GM12878 (cell line): Measurements from ENCODE around the gene PTPRN2. TPM values are rescaled to one million over a fixed set of nuclear protein-coding genes. Genes with fewer than 3 reads are reported as not detected.

Source experiments
- IRF5 ChIP-seq: fragments of 450-650 bp; IDR thresholded peaks from 2 replicates; pipeline ENCODE4 v1.6.1; 2017; ENCODE audit warnings: borderline replicate concordance
- MEF2A ChIP-seq: IDR thresholded peaks from 2 replicates; pipeline ENCODE4 v1.6.1; 2011; ENCODE audit warnings: low read depth, mild to moderate bottlenecking, low read length, moderate library complexity; ENCODE audit not compliant: insufficient read depth
- MLLT1 ChIP-seq: fragments of 450-650 bp; IDR thresholded peaks from 2 replicates; pipeline ENCODE4 v1.6.1; 2016; ENCODE audit warnings: mild to moderate bottlenecking
- MTA3 ChIP-seq: IDR thresholded peaks from 2 replicates; pipeline ENCODE4 v1.6.1; 2012; ENCODE audit warnings: low read length, inconsistent platforms, borderline replicate concordance
- RBBP5 ChIP-seq: fragments of 200-600 bp; sonication (generic); conservative IDR thresholded peaks from 2 replicates; pipeline ENCODE4 v1.6.1; 2016
- REST ChIP-seq: IDR thresholded peaks from 2 replicates; pipeline ENCODE4 v1.6.1; 2012; ENCODE audit warnings: mild to moderate bottlenecking, low read depth, low read length
- RUNX3 ChIP-seq: IDR thresholded peaks from 2 replicates; pipeline ENCODE4 v1.6.1; 2012; ENCODE audit warnings: low read length, inconsistent platforms
- SMARCA5 ChIP-seq: fragments of 450-650 bp; IDR thresholded peaks from 2 replicates; pipeline ENCODE4 v1.6.1; 2017; ENCODE audit warnings: mild to moderate bottlenecking
- polyA plus RNA-seq, 11 experiments: library from polyadenylated mRNA; depleted of rRNA in 4 of 11; unstranded in 6 of 11; stranded (reverse) in 5 of 11; fragments of >200 nt; fragmentation: Nextera tagmentation in 4 of 11; fragmentation: Illumina TruSeq in 1 of 11; extraction: Ambion mirVana in 4 of 11; extraction: Trizol in 1 of 11; gene quantifications; 1 replicate in 1 of 11; 2 replicates in 10 of 11; pipeline versions ENCODE4 v1.2.1 to v1.2.3, GENCODE V29; 2011 to 2016; ENCODE audit warnings: inconsistent platforms in 2 of 11, missing spikeins in 2 of 11, low read depth in 1 of 11
- total RNA-seq, 4 experiments: library from RNA; depleted of rRNA in 3 of 4; stranded (reverse); fragments of >200 nt in 3 of 4; fragmentation: Illumina TruSeq in 1 of 4; extraction: Trizol in 1 of 4; gene quantifications; 2 replicates each; pipeline versions ENCODE4 v1.2.1 to v1.2.3, GENCODE V29; 2013 to 2021

PTPRN2 gene
- total and polyA plus RNA-seq, 10 of the 15 experiments (the other 5 are each of a cell fraction or from before 2014, with no cell fraction given), result 5.4 TPM; not detected in 9

- TF ChIP-seq IRF5 (no peak), MLLT1 (no peak), MTA3 (no peak), RUNX3 (no peak), MEF2A (no peak), REST (no peak), RBBP5 (no peak), SMARCA5 (no peak)
Measured at GRCh38 chr7:158489462-158490155, 98.0 kb downstream of the PTPRN2 start (continued).
